NCI-H526 (cell line): ENCODE data around the gene TARS2.

ENCODE experiments used
- DNase-seq, 2 experiments: peaks; one replicate each; lab custom pipeline; 2025; lab: John Stamatoyannopoulos, UW

The TARS2 gene, protein sequence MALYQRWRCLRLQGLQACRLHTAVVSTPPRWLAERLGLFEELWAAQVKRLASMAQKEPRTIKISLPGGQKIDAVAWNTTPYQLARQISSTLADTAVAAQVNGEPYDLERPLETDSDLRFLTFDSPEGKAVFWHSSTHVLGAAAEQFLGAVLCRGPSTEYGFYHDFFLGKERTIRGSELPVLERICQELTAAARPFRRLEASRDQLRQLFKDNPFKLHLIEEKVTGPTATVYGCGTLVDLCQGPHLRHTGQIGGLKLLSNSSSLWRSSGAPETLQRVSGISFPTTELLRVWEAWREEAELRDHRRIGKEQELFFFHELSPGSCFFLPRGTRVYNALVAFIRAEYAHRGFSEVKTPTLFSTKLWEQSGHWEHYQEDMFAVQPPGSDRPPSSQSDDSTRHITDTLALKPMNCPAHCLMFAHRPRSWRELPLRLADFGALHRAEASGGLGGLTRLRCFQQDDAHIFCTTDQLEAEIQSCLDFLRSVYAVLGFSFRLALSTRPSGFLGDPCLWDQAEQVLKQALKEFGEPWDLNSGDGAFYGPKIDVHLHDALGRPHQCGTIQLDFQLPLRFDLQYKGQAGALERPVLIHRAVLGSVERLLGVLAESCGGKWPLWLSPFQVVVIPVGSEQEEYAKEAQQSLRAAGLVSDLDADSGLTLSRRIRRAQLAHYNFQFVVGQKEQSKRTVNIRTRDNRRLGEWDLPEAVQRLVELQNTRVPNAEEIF

DNA sequence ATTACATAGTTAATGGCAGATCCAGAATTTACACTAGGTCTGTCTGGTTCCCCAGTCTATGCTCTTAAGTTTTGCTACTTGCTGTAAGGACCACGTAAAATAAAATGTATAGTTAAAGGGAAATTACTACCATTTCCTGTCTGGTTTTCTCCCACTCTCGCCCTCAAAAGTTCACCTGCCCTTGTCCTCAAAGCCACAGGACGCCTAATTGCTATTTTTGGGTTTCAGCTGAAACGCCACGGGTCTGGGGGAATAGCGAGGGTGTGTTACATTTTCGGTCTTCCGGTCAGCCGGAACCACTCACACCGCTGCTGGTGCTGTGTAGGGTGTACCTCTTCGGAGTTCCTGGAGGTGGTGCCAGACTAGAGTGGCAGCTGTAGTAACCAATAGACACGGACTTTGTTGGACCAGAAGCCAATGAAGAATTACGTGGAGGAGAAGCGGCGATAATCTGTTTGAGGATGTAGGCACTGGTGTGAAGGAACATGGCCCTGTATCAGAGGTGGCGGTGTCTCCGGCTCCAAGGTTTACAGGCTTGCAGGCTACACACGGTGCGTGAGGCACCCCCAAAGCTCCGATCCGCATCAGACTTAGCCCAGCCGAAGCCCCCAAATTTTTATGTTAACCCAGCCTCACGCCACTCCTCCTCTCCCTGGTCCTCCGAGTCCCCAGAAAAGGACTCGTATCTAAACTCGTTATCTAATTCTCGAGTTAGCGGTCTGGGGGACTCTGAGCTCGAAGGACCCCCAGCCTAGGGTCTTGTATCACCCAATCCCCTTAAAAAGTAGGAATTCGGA lies at the start of gene TARS2:
TARS2 (plus strand) TSS at position 454 of the 797 bp plus-strand sequence; CDS start at position 486, 32 bp downstream.
- DNase-seq: peak; percentile 100

DNA sequence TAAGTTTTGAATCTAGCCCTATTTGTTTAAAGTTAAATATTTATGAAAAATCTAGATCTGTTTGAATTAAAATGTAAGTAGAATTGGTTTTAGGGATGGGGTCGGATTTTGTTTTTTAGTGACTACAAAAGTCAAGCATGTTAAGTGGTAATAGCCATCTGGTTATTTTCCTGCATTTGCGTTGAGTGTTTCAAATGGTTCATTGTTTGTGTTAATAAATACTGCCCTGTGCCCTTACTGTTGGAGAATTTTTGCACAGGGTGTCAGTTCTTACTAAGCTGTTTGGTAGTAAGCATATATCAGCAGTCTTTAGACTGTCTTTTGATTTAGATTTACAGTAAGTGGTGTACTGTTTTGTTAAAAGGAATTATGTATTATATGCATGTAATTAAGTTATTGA lies 46.1 kb upstream of the TARS2 start:
- DNase-seq: no peak

DNA sequence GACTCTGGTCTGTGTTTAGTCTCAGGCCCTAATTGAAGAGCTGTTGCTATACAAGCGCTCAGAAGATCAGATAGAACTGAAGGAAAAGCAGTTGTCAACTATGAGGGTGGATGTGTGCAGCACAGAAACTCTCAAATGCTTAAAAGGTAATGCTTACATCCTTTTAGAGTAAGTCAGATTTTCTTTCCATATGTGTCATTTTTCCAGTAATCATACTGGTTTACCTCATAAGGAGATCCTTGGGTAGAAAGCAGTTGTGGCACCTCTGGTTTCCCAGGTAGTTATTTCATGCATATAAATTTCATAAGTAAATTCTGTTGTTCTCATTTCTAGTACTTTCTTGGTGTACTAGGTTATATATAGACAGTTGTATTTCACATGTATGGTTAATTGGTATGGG lies 43.0 kb upstream of the TARS2 start:
- DNase-seq: no peak

DNA sequence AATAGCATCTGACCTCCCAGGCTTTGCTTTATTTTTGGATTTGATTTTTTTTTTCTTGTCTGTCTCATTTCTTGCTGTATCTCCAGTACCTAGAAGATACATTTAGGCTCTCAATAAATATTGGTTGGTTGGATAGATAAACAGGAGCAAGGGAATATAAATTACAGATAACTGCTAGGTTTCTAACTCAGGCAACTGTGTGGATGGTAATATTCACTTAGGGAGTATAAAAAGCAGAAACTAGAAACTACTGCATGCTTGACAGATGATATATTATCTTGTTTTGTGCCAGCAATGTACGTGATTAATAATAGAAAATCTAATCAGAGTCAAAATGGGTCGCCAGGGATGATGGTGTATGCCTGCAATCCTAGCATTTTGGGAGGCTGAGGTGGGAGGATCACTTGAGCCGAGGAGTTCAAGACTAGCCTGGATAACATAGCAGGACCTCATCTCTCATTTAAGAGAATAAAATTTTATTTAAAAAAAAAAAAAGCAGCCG lies 31.0 kb upstream of the TARS2 start:
- DNase-seq: no peak

DNA sequence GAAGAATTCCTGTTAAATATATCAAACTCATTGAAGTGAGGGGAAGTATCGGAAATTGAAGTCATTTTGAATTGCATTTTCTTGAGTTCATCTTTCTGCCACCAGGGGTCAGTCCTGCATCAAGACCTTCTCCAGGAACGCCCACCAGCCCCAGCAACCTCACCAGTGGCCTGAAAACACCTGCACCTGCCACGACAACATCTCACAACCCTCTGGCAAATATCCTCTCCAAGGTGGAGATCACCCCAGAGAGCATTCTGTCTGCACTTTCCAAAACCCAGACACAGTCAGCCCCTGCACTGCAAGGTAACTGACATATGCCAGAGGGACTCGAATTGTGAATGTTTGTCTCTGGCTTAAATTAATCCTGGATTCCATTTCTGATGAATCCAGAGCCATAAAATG lies 22.8 kb upstream of the TARS2 start:
- peak; percentile 76 to 95 for DNase-seq

DNA sequence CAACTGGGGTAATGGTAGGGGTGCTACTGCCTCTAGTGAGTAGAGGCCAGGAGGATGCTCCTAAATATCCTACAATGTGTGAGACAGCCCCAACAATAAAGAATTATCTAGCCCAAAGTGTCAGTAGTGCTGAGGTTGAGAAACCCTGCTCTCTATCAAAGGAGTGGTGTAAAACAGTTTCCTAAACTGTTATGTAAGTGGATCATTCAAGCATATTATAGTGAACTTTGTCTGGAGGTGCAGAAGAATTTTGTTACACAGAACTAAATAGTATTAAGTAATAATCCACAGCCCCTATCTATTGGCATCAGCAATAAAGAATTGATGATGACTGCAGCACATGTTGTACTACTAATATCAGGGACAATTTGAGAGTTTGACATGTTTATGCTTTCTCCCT lies 20.3 kb upstream of the TARS2 start:
- no peak for DNase-seq

DNA sequence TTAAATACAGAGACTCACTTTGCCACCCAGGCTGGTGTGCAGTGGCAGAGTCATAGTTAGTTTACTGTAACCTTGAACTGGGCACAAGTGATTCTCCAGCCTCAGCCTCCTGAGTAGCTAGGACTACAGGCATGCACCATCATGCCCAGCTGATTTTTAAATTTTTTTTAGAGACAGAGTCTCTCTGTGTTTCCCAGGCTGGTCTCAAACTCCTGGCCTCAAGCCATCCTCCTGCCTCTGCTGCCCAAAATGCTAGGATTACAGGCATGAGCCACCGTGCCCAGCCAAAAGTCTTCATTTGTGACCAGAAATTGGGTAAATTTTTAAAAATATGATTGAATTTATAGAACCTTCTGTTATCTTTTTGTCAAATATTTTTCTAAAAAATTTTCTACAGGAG lies 17.9 kb upstream of the TARS2 start:
- no peak for DNase-seq

DNA sequence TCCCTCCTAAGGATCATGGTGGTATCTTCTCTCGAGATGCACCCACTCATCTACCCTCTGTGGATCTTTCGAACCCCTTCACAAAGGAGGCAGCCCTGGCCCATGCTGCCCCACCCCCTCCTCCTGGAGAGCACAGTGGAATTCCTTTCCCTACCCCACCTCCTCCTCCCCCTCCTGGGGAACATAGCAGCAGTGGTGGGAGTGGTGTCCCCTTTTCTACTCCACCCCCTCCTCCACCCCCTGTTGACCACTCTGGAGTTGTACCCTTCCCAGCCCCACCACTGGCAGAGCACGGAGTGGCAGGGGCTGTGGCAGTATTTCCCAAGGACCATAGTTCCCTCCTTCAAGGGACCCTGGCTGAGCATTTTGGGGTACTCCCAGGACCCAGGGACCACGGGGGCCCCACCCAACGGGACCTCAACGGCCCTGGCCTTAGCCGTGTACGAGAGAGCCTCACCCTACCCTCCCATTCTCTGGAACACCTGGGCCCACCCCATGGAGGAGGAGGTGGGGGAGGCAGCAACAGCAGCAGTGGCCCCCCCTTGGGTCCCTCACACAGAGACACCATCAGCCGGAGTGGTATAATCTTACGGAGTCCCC lies 14.5 kb upstream of the TARS2 start:
- no peak for DNase-seq

DNA sequence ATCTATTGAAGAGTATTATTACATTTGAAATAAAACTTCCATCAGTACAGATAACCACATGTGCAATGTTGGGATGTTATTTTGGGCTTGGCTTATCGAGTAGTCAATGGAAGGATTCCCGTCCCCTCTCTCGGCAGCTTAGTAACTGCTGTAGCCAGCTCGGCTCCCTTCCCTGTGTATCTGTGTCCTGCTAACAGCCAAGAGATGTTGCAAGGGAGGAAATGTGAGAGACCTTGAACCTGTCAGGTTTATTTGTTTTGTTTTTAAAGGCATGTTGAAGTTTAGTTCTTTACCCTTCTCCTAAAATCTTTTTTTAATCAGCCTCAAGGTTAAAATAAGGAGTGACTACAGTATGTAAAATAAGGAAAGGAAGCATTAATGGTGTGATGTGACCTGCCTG lies 13.6 kb upstream of the TARS2 start:
- no peak for DNase-seq

DNA sequence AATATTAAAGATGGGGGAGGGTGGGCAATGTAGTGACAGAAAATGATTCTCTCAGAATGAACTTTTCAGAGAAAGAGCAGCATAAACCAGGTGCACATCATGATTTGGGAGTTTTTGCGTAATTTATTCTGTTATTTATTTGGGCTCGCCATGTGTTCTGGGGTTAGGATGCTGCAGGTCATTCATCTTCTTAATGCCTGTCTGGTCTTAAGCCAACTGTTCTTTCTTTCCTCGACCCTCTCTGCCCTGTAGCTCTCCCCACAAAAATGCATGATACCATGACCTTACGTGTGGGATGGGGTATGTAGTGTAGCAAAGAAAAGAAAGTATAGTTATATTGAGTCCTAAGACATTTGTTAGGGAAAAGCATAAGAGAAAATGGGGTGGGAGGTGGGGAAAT lies 12.3 kb upstream of the TARS2 start:
- no peak for DNase-seq

DNA sequence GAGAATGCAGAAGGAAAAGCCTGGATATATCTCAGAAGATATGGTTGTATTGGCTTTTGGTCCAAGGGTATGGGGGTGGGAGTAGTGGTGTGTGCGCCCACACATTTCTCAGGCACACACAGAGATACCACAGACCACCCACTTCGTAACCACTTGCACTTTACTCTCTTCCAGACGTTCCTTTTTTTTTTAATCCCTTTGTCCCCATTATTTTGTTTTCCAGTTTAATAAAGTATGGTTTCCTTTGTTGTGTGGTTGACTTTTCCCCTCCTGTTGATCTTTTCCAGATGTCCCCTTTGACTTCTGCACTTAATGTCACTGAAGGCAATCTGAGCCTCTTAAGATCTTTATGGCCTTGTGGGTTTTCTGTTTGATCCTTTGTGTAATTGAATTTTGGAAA lies 10.5 kb upstream of the TARS2 start:
- no peak for DNase-seq

DNA sequence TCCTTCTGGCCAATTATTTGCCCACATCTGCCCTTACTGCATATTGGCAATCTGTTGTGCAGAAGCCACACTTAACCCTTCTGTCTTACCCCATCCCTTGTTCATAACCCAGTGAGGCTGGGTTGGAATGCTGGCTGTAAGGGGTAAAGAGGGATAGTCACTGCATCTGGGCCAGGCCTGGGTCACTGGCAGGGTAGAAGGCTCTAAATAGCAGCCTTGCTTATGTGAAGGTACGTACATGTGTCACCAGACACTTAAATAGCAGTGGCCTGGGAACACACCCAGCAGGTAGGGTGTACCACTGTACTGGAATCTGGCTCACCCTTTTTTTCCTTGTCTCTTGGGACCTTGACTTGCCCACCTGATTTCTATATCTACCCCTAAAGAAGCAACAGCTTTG lies 9.9 kb upstream of the TARS2 start:
- no peak for DNase-seq

DNA sequence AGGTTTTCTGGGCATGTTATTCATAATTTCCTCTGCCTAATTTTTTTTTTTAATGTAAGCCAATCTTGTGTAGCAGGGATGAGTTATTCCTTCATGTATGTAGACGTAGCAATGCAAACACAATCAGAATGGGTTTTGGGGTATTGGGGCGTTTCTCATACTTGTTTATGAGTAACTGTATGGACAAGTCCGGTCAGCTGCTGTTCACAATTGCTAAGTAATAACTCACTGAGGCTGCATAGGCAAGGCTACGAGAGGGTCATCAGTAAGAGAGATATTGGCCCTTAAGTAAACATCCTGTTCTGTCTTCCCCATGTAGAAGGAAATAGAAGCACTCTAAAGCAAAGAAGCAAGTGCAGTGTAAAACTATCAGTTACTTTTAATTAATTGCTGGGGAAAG lies 9.5 kb upstream of the TARS2 start:
- DNase-seq: no peak

DNA sequence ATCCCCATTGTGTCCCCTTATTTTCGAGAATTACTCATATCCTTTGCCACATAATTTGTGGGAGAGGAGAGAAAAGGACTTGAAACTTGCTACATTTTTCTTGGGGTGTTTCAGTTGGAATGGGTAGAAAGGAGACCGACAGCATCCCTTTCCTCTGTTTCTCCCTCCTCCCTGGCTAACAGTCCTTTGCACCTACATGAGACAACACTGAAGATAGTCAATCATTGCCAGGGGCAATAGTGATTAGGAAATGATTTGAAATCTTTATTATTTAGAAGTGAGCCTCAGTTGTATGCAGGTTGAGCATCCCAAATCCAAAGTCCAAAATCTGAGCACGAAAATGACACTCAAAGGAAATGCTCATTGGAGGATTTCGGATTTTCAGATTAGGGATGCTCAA lies 7.8 kb upstream of the TARS2 start:
- no peak for DNase-seq

DNA sequence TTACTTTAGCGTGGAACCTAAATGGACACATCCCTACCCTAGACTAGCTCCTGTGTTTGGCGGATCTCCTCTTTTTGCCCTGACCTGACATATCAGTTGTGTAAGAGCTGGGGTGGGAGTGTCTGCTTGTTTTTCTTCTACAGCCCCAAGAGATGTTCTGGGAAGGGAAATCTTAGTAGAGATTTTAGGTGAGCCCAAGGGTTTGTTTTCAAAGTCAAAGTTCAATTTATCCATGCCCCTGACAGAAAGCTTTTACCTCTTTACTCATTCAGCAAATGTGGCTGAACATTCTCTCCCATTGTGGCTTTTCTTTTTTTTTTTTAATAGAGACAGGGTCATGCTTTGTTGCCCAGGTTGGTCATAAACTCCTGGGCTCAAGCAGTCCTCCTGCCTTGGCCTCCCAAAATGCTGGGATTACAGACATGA lies 7.3 kb upstream of the TARS2 start:
- DNase-seq: no peak

DNA sequence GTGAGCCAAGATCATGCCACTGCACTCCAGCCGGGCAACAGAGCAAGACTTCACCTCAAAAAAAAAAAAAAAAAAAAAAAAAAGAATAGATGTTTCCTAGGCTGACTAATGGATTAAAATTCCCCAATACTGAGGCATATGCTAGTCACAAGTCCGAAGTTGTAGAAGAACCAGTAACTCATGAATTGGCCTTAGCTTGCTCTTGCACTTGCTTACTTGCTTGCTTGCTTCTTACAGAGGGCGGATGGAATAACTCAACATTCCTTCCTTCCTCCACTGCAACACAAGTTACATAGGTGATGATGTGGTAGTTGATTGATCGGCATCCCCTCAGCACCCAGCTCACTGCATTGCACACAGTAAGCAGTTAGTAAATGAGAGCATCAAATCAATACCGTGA lies 2.8 kb upstream of the TARS2 start:
- no peak for DNase-seq

DNA sequence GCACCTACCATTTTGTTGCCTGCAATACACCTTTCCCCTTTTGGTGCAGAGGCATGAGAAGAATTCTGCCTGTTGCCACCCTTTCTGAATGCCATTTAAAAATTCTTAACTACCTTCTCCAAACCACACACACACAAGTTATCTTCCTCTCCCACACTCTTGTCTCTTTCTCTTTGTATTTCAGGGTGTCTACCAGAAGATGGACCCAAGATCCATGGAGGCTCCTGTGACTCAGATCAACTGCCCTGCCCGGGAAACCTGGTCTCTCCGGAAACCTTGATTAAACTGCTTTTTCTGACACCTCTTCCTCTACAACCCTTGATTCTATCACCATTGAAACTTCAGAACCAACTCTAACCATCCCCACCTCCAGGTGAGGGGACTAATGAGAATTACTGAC lies 2.4 kb upstream of the TARS2 start:
- peak; percentile 47 to 58 for DNase-seq

DNA sequence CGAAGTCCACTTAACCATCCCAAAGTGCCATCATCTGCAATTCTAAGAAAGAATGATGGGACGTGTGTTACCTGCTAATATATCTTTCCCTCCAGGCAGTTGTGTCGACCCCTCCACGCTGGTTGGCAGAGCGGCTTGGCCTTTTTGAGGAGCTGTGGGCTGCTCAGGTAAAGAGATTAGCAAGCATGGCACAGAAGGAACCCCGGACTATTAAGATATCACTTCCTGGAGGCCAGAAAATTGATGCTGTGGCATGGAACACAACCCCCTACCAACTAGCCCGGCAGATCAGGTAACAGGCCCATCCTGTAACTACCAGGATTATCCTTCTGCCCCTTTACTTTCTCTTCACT lies 520 bp downstream of the TARS2 start:
- no peak for DNase-seq

DNA sequence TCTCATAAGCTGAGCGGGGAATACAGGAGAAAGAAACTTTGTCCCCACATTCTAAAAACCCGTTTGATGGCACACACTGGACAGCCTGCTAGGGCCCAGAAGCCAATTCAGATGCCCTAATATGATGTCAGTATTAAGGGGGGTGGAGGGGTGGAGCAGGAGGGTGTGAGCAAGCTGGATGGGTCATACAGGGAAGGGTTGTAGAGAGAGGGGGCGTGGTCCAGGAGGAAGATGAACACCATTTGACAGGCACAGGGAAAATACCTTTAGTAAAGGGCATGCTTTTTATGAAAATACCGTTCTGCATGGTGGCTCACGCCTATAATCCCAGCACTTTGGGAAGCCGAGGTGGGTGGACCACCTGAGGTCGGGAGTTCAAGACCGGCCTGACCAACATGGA lies 6.0 kb downstream of the TARS2 start:
- no peak for DNase-seq

DNA sequence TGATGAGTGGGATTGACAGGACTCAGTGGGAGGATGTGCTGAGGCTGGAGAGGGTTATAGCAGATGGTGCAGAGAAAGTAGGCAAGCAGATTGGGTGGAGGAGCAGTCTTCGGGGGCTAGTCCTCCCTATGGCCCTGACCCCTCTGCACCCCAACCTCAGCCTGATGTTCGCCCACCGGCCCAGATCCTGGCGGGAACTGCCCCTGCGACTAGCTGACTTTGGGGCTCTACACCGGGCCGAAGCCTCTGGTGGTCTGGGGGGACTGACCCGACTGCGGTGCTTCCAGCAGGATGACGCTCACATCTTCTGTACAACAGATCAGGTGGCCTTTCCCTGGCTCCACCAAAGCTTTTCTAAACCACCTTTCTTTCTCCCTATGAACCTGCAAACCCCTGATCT lies 11.1 kb downstream of the TARS2 start:
- DNase-seq: no peak

DNA sequence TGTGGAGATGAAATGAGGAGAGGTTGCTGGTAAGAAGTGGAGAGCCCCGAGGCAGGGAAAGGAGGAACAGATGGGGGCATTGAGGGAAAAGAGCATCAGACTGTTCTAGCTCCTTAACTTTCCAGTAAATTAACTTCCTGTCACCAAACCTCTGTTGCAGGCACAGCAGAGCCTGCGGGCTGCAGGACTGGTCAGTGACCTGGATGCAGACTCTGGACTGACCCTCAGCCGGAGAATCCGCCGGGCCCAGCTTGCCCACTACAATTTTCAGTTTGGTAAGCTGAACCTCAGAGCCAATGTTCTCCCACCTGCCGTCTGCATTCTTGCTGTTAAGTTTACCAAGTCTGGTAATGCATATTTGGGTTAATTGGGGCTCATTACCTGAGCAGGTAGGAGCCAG lies 18.2 kb downstream of the TARS2 start:
- no peak for DNase-seq
